Renal pelvis (tissue), 4 donors: ENCODE data around the gene KRTAP5-9. TPM values are rescaled to one million over a fixed set of nuclear protein-coding genes. Genes with fewer than 3 reads are reported as not detected.
"Not testable (repeated sequence)": the region's sequence is repeated elsewhere in the genome, so short reads cannot be mapped to it uniquely, and the experiment has no call there.

Source experiments
- DNase-seq: peaks from one replicate; pipeline ENCODE4 v3.0.0-alpha.2; 2013
- polyA plus RNA-seq, 3 donors: library from polyadenylated mRNA; unstranded; fragments of 120-200 nt; gene quantifications; one replicate each; pipeline ENCODE4 v1.2.1, GENCODE V29; 2013; ENCODE audit not compliant: insufficient read length in 3 of 3

The KRTAP5-9 gene
- polyA plus RNA-seq, 3 donors = 0.26 to 1.0 (median 0.64) TPM

- no peak for DNase-seq
Measured at GRCh38 chr11:71532036-71532610, 16.1 kb upstream of the KRTAP5-9 start.

- not testable (repeated sequence) for DNase-seq
Measured at GRCh38 chr11:71534711-71535608, 13.3 kb upstream of the KRTAP5-9 start.

- no peak for DNase-seq
Measured at GRCh38 chr11:71535825-71536224, 12.4 kb upstream of the KRTAP5-9 start.

GRCh38 chr11:71537537-71537936 is 10.7 kb upstream of the KRTAP5-9 start:
- no peak for DNase-seq

- not testable (repeated sequence) for DNase-seq
Measured at GRCh38 chr11:71537977-71538665, 10.1 kb upstream of the KRTAP5-9 start, which contains the start of gene KRTAP5-8. Gene KRTAP5-8, plus strand, starts transcription at chr11:71538025. Its CDS starts 31 bp downstream, at chr11:71538056.

- no peak for DNase-seq
Measured at GRCh38 chr11:71538666-71538990, 9.6 kb upstream of the KRTAP5-9 start.

GRCh38 chr11:71539017-71539416 is 9.2 kb upstream of the KRTAP5-9 start:
- DNase-seq = no peak

- DNase-seq = not testable (repeated sequence)
Measured at GRCh38 chr11:71539971-71540370, 8.2 kb upstream of the KRTAP5-9 start.

- not testable (repeated sequence) for DNase-seq
Measured at GRCh38 chr11:71540521-71541304, 7.5 kb upstream of the KRTAP5-9 start.

- no peak for DNase-seq
Measured at GRCh38 chr11:71542382-71542781, 5.8 kb upstream of the KRTAP5-9 start.

- no peak for DNase-seq
Measured at GRCh38 chr11:71542879-71543777, 5.1 kb upstream of the KRTAP5-9 start.

- DNase-seq = no peak
Measured at GRCh38 chr11:71543866-71544265, 4.4 kb upstream of the KRTAP5-9 start.

- DNase-seq = no peak
Measured at GRCh38 chr11:71544525-71545214, 3.5 kb upstream of the KRTAP5-9 start.

- no peak for DNase-seq
Measured at GRCh38 chr11:71545405-71545966, 2.7 kb upstream of the KRTAP5-9 start.

GRCh38 chr11:71548716-71549151 is 514 bp downstream of the KRTAP5-9 start:
- no peak for DNase-seq

GRCh38 chr11:71551711-71552110 is 3.5 kb downstream of the KRTAP5-9 start:
- no peak for DNase-seq

GRCh38 chr11:71554996-71555395 is 6.8 kb downstream of the KRTAP5-9 start:
- DNase-seq = no peak

GRCh38 chr11:71555508-71555907 is 7.3 kb downstream of the KRTAP5-9 start:
- DNase-seq = no peak

- no peak for DNase-seq
Measured at GRCh38 chr11:71556018-71556417, 7.8 kb downstream of the KRTAP5-9 start.

GRCh38 chr11:71557257-71557656 is 9.0 kb downstream of the KRTAP5-9 start:
- no peak for DNase-seq
